ENCODE results near the gene RASGRF1. TPM values are rescaled to one million over a fixed set of nuclear protein-coding genes. Genes with fewer than 3 reads are reported as not detected.

RASGRF1 gene
- polyA plus RNA-seq, 1 donor from 2014 or later, result 11.0 TPM

GRCh38 chr15:78916088-78916487 lies 174.5 kb downstream of the RASGRF1 start:
- H3K36me3 ChIP-seq (ENCODE audit: insufficient read depth, low read length), result no peaks in the 10 kb centered on the region
- H3K4me2 ChIP-seq (ENCODE audit: low read length), result no peak overlapping the region
- no peak overlapping the region for H2AFZ ChIP-seq (ENCODE audit: low read depth, low read length)
- no peaks in the 10 kb centered on the region for H3K79me2 ChIP-seq (replicated peaks; ENCODE audit: insufficient read depth, low read length)
- H3K27ac ChIP-seq (ENCODE audit: low read length), result no peak overlapping the region
- H4K20me1 ChIP-seq (ENCODE audit: insufficient read depth), result no peaks in the 10 kb centered on the region
- H3K9me2 ChIP-seq (ENCODE audit: insufficient read depth, low read length), result no peaks in the 10 kb centered on the region
- TF ChIP-seq TAF1 (IDR thresholded peaks at IDR 0.05; ENCODE audit: low read depth), result no peak
- TF ChIP-seq, protein P1, sequence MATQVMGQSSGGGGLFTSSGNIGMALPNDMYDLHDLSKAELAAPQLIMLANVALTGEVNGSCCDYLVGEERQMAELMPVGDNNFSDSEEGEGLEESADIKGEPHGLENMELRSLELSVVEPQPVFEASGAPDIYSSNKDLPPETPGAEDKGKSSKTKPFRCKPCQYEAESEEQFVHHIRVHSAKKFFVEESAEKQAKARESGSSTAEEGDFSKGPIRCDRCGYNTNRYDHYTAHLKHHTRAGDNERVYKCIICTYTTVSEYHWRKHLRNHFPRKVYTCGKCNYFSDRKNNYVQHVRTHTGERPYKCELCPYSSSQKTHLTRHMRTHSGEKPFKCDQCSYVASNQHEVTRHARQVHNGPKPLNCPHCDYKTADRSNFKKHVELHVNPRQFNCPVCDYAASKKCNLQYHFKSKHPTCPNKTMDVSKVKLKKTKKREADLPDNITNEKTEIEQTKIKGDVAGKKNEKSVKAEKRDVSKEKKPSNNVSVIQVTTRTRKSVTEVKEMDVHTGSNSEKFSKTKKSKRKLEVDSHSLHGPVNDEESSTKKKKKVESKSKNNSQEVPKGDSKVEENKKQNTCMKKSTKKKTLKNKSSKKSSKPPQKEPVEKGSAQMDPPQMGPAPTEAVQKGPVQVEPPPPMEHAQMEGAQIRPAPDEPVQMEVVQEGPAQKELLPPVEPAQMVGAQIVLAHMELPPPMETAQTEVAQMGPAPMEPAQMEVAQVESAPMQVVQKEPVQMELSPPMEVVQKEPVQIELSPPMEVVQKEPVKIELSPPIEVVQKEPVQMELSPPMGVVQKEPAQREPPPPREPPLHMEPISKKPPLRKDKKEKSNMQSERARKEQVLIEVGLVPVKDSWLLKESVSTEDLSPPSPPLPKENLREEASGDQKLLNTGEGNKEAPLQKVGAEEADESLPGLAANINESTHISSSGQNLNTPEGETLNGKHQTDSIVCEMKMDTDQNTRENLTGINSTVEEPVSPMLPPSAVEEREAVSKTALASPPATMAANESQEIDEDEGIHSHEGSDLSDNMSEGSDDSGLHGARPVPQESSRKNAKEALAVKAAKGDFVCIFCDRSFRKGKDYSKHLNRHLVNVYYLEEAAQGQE (IDR thresholded peaks at IDR 0.05; ENCODE audit: borderline replicate concordance), result no peak
- TF ChIP-seq CTCF (IDR thresholded peaks at IDR 0.05; ENCODE audit: poor library complexity, severe bottlenecking), result no peak
- no peak for TF ChIP-seq SMC3 (conservative IDR thresholded peaks at IDR 0.05; ENCODE audit: poor library complexity)
- TF ChIP-seq EZH2 (IDR thresholded peaks at IDR 0.05; ENCODE audit: borderline replicate concordance, insufficient read depth, low read length, poor library complexity, severe bottlenecking), result no peak
- TF ChIP-seq RAD21 (conservative IDR thresholded peaks at IDR 0.05), result no peak
- TF ChIP-seq EP300 (conservative IDR thresholded peaks at IDR 0.05; ENCODE audit: poor library complexity, severe bottlenecking), result no peak
- TF ChIP-seq MXI1 (conservative IDR thresholded peaks at IDR 0.05; ENCODE audit: poor library complexity, severe bottlenecking), result no peak
- no peak for TF ChIP-seq POLR2AphosphoS5 (IDR thresholded peaks at IDR 0.05)
- H3K9ac ChIP-seq (ENCODE audit: low read length), result no peak overlapping the region
- H3F3A ChIP-seq (ENCODE audit: insufficient read depth, low read length, poor library complexity, severe bottlenecking), result no peaks in the 10 kb centered on the region
- H3K4me3 ChIP-seq (ENCODE audit: low read length), result no peak overlapping the region
- H3K9me3 ChIP-seq (ENCODE audit: low read length), result no peaks in the 10 kb centered on the region
- H3K27me3 ChIP-seq (ENCODE audit: insufficient read depth, low read depth, low read length), result no peaks in the 10 kb centered on the region

DNA sequence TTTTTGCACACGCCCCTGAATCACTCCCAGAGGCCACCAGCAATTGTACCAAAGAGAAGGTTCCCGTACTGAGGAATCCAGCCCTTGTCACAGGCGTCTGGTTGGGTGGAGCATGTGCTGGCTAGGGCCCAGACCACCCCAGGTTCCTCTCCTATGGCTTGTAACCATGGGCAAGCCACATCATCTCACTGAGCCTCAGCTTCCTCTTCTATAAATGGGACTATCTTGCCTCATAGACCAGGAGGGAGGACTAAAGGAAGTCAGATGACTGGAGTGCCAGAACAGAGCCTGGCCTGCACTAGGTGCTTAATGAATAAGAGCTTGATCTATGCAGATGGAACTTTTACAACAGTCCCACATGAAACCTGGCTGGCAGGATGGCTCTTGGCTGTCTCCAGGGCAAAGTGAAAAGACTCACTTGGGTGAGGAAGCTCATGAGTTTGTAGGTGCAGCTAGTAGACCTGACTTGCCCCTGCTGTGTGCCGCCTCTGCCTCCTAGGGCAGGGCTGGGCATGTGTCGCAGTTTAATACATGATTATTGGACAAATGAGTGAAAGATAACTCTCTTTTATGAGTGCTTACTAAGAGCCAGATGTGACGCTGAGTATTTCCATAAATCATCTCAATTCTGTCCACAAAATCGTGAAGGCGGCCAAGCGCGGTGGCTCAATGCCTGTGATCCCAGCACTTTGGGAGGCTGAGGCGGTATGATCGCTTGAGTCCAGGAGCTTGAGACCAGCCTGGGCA lies 175.1 kb downstream of the RASGRF1 start:
- H3K4me2 ChIP-seq (ENCODE audit: low read length), result no peak overlapping the region
- no peaks in the 10 kb centered on the region for H3K9me3 ChIP-seq (ENCODE audit: low read length)
- no peaks in the 10 kb centered on the region for H3K36me3 ChIP-seq (ENCODE audit: insufficient read depth, low read length)
- H3K27me3 ChIP-seq (ENCODE audit: insufficient read depth, low read depth, low read length), result no peaks in the 10 kb centered on the region
- H3K4me3 ChIP-seq (ENCODE audit: low read length), result no peak overlapping the region
- H3K9me2 ChIP-seq (ENCODE audit: insufficient read depth, low read length), result no peaks in the 10 kb centered on the region
- TF ChIP-seq RAD21 (conservative IDR thresholded peaks at IDR 0.05), result no peak
- TF ChIP-seq EZH2 (IDR thresholded peaks at IDR 0.05; ENCODE audit: borderline replicate concordance, insufficient read depth, low read length, poor library complexity, severe bottlenecking), result no peak
- TF ChIP-seq SMC3 (conservative IDR thresholded peaks at IDR 0.05; ENCODE audit: poor library complexity), result no peak
- TF ChIP-seq TAF1 (IDR thresholded peaks at IDR 0.05; ENCODE audit: low read depth), result no peak
- no peak for TF ChIP-seq MXI1 (conservative IDR thresholded peaks at IDR 0.05; ENCODE audit: poor library complexity, severe bottlenecking)
- no peak for TF ChIP-seq EP300 (conservative IDR thresholded peaks at IDR 0.05; ENCODE audit: poor library complexity, severe bottlenecking)
- TF ChIP-seq, protein P1 (IDR thresholded peaks at IDR 0.05; ENCODE audit: borderline replicate concordance), result no peak
- no peak for TF ChIP-seq POLR2AphosphoS5 (IDR thresholded peaks at IDR 0.05)
- no peak for TF ChIP-seq CTCF (IDR thresholded peaks at IDR 0.05; ENCODE audit: poor library complexity, severe bottlenecking)
- H3K27ac ChIP-seq (ENCODE audit: low read length), result no peak overlapping the region
- no peak overlapping the region for H2AFZ ChIP-seq (ENCODE audit: low read depth, low read length)
- H3F3A ChIP-seq (ENCODE audit: insufficient read depth, low read length, poor library complexity, severe bottlenecking), result no peaks in the 10 kb centered on the region
- no peaks in the 10 kb centered on the region for H3K79me2 ChIP-seq (replicated peaks; ENCODE audit: insufficient read depth, low read length)
- H3K9ac ChIP-seq (ENCODE audit: low read length), result no peak overlapping the region
- H4K20me1 ChIP-seq (ENCODE audit: insufficient read depth), result peaks cover under 1% of the 10 kb centered on the region

Data from neural cell (in vitro differentiated cells).